IMR-90 (cell line): ENCODE results near the gene LCN10.
"Not testable (repeated sequence)": the region's sequence is repeated elsewhere in the genome, so short reads cannot be mapped to it uniquely, and the experiment has no call there.

Experiments
- CEBPB ChIP-seq: IDR thresholded peaks from 2 replicates; pipeline ENCODE4 v1.6.1; 2012; ENCODE audit warnings: low read depth, low read length, improper control_type of control experiment
- CTCF ChIP-seq: conservative IDR thresholded peaks from 2 replicates; pipeline ENCODE4 v1.5.1; 2012; ENCODE audit warnings: mild to moderate bottlenecking, low read depth, low read length, improper control_type of control experiment
- FOS ChIP-seq: fragments of 150-350 bp; IDR thresholded peaks from 2 replicates; pipeline ENCODE4 v1.6.1; 2016; ENCODE audit warnings: low read depth, low read length
- MXI1 ChIP-seq: IDR thresholded peaks from 2 replicates; pipeline ENCODE4 v1.6.1; 2012; ENCODE audit warnings: low read depth, mild to moderate bottlenecking, low read length, moderate library complexity, borderline replicate concordance
- POLR2A ChIP-seq: IDR thresholded peaks from 2 replicates; pipeline ENCODE4 v1.6.1; 2012; ENCODE audit warnings: mild to moderate bottlenecking, low read depth, low read length
- RAD21 ChIP-seq: IDR thresholded peaks from 2 replicates; pipeline ENCODE4 v1.6.1; 2012; ENCODE audit warnings: low read length, improper control_type of control experiment
- RFX5 ChIP-seq: IDR thresholded peaks from 2 replicates; pipeline ENCODE4 v1.8.0; 2012; ENCODE audit warnings: low read depth, mild to moderate bottlenecking, low read length, moderate library complexity
- SMC3 ChIP-seq: fragments of 150-350 bp; IDR thresholded peaks from 2 replicates; pipeline ENCODE4 v1.6.1; 2016; ENCODE audit warnings: low read depth, mild to moderate bottlenecking, antibody characterized with exemption, low read length, moderate library complexity
- TF ChIP-seq, protein P1 (sequence below): fragments of 150-350 bp; IDR thresholded peaks from 2 replicates; pipeline ENCODE4 v1.6.1; 2017; ENCODE audit warnings: mild to moderate bottlenecking, antibody characterized with exemption, low read length, low read depth

DNA sequence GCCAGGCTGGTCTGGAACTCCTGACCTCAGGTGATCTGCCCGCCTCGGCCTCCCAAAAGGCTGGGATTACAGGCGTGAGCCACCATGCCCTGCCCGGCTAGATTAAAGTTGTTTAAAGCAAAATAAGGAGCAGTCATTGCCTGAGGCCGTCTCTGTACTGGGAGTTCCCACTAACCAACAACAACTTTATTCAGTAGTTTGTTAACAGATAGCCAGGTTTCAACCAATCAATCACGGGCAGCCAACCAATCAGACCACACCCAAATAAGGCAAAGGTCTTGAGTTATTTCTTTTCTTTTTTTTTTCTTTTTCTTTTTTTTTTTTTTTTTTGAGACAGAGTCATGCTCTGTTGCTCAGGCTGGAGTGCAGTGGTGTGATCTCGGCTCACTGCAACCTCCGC, 38.0 kb downstream of the LCN10 start:
- not testable (repeated sequence) for TF ChIP-seq FOS, CTCF, RFX5, MXI1, RAD21, POLR2A, SMC3, CEBPB
- TF ChIP-seq, protein P1, sequence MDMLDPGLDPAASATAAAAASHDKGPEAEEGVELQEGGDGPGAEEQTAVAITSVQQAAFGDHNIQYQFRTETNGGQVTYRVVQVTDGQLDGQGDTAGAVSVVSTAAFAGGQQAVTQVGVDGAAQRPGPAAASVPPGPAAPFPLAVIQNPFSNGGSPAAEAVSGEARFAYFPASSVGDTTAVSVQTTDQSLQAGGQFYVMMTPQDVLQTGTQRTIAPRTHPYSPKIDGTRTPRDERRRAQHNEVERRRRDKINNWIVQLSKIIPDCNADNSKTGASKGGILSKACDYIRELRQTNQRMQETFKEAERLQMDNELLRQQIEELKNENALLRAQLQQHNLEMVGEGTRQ = not testable (repeated sequence)
